ENCODE measurements around the gene CCDC178.

The CCDC178 gene, protein sequence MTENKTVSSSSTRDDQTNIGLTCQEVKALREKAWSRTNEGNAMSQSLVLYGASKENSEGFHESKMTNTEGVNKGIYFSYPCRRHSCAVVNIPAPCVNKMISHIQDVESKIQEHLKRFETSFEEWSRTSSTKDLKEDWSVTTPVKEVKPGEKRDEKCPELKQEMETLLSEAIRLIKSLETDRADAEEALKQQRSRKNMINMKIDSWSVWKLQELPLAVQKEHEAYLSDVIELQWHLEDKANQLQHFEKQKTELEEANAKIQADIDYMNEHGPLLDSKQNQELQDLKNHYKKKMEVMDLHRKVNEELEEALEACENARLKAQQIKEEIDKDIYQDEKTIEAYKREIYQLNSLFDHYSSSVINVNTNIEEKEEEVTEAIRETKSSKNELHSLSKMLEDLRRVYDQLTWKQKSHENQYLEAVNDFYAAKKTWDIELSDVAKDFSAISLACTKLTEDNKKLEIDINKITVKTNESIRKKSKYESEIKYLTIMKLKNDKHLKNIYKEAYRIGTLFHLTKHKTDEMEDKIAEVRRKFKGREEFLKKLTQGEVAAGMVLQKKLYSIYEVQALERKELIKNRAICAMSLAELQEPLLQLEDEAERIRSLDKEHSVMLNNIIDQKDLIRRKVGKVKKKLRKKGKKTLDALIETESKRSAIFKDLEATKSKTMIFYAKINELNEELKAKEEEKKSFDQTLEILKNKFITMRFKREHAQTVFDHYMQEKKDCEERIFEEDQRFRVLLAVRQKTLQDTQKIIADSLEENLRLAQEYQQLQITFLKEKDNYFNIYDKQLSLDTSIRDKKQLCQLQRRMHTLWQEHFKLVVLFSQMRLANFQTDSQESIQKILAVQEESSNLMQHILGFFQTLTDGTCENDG

DNA sequence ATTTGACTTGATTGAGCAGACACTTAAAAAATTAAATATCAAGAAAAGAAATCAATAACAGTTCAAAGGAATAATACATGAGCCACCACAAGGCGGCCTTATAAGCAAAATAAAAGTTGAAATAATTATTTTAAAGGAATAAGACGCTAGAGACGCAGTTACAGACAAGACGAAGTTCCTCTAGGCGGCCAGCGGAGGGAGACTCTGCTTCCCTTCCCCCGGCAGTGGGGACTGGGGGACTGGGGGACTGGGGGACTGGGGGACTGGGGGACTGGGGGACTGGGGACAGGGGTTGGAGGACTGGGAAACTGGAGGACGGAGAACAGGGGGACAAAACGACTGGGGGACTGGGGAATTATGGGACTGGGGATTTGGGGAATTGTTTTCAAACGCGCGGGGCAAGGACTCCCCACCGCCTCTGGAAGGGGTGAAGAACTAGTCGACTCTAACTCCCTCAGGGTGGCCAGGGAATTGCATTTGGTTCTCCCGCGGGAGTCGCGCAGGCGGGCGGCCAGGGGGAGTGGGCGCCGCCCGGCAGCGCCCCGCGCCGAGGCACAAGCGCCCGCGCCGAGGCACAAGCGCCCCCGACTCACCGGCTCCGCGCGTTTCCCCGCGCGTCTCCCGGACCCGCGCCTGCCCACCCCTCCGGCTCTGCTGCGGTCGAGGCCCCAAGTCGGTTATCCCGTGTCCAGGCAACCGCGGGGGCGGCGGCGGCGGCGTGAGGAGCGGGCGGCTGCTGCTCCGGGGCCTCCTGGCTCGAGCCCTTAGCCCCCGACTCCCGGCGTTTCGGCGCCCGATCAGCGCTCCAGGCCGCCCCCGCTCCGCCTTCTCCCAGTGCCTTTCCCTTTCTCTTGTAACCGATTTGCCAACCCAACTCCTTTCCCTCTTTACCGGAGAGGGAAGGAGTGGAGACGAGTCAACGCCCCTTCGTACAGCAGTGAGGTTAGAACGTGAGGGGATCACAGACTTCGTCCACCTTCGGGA is at the start of gene CCDC178:
Gene CCDC178, minus strand, starts transcription at position 662 of the 984 bp plus-strand sequence. CDS start 28,633 bp downstream, outside the sequence.
- H3K36me3 ChIP-seq (ENCODE audit: insufficient read depth, low read length), result no peaks in the 10 kb centered on the region
- no peaks in the 10 kb centered on the region for H3K9me3 ChIP-seq (ENCODE audit: low read length)
- peaks cover 5% of the 10 kb centered on the region for H3K4me1 ChIP-seq (ENCODE audit: insufficient read depth, low read length)
- H3K4me3 ChIP-seq (ENCODE audit: low read length), result peak within 1 kb of the TSS; percentile 56
- H3K27me3 ChIP-seq (ENCODE audit: insufficient read depth, low read length), result no peaks in the 10 kb centered on the region
- peak within 1 kb of the TSS; percentile 93 for H2AFZ ChIP-seq (ENCODE audit: low read depth, low read length)

DNA sequence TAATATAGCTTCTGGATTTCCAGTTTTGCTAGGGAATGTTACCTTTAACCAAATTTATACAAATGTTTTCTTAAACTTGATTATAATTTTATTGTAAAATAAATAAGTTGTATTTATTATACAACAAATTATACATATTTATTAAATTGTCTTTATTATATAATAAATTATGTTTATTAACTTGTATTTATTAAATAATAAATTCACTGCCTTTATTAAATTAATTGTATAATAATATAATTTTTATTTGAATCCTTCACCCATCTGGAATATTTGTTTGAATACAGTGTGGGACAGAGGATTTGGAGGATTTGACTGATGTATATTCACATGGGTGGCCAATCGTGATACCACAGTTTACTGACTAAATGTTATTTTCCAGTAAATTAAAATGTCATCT is 43.4 kb upstream of the CCDC178 start:
- H3K36me3 ChIP-seq (ENCODE audit: insufficient read depth, low read length), result no peaks in the 10 kb centered on the region
- no peak overlapping the region for H3K4me3 ChIP-seq (ENCODE audit: low read length)
- H3K9me3 ChIP-seq (ENCODE audit: low read length), result no peaks in the 10 kb centered on the region
- H3K4me1 ChIP-seq (ENCODE audit: insufficient read depth, low read length), result no peaks in the 10 kb centered on the region
- H2AFZ ChIP-seq (ENCODE audit: low read depth, low read length), result no peak overlapping the region
- H3K27me3 ChIP-seq (ENCODE audit: insufficient read depth, low read length), result no peaks in the 10 kb centered on the region

DNA sequence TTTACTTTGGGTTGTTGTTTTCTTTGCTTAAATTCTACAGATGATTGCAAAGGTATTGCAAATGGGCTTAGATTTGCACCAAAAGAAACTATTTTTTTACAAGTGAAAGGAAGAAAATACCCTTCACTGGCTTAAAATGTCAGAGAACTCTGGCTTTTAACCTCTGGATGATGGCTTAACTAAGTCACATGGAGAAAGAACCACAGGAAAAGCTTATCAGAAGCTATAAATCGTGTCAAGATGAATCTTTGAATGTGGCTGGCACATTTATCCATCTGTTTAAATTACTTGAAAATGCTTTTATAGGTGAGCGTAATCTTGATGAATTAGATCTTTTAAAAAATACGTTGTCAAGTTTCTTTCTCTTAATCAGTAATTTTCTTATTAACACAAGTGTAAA is 32.0 kb upstream of the CCDC178 start:
- no peaks in the 10 kb centered on the region for H3K4me1 ChIP-seq (ENCODE audit: insufficient read depth, low read length)
- no peaks in the 10 kb centered on the region for H3K27me3 ChIP-seq (ENCODE audit: insufficient read depth, low read length)
- H3K36me3 ChIP-seq (ENCODE audit: insufficient read depth, low read length), result no peaks in the 10 kb centered on the region
- H3K9me3 ChIP-seq (ENCODE audit: low read length), result no peaks in the 10 kb centered on the region
- H3K4me3 ChIP-seq (ENCODE audit: low read length), result no peak overlapping the region
- no peak overlapping the region for H2AFZ ChIP-seq (ENCODE audit: low read depth, low read length)

DNA sequence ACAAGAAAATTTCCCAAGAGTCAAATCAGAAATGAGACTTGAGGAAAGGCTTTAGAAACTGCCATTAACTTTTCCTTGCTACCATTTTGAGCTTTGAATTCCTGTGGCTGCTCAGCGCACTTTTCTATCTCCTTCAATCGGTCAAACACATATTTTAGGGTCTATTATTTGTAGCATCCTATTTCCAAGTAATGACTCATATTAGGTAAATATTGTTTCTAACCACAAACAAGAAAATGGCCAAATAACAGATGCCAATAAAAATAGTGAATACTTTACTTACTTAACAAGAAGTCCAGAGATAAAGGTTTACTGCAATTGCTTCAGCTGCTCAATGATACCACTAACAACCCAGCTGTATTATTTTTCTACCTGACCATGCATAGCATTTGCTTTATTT is 29.7 kb upstream of the CCDC178 start:
- no peaks in the 10 kb centered on the region for H3K27me3 ChIP-seq (ENCODE audit: insufficient read depth, low read length)
- no peak overlapping the region for H3K4me3 ChIP-seq (ENCODE audit: low read length)
- no peak overlapping the region for H2AFZ ChIP-seq (ENCODE audit: low read depth, low read length)
- H3K9me3 ChIP-seq (ENCODE audit: low read length), result no peaks in the 10 kb centered on the region
- no peaks in the 10 kb centered on the region for H3K36me3 ChIP-seq (ENCODE audit: insufficient read depth, low read length)
- no peaks in the 10 kb centered on the region for H3K4me1 ChIP-seq (ENCODE audit: insufficient read depth, low read length)

GRCh38 chr18:33469699-33470098 is 29.2 kb upstream of the CCDC178 start:
- no peaks in the 10 kb centered on the region for H3K4me1 ChIP-seq (ENCODE audit: insufficient read depth, low read length)
- H2AFZ ChIP-seq (ENCODE audit: low read depth, low read length), result no peak overlapping the region
- no peaks in the 10 kb centered on the region for H3K9me3 ChIP-seq (ENCODE audit: low read length)
- H3K27me3 ChIP-seq (ENCODE audit: insufficient read depth, low read length), result no peaks in the 10 kb centered on the region
- no peaks in the 10 kb centered on the region for H3K36me3 ChIP-seq (ENCODE audit: insufficient read depth, low read length)
- H3K4me3 ChIP-seq (ENCODE audit: low read length), result no peak overlapping the region

- H3K4me1 ChIP-seq (ENCODE audit: insufficient read depth, low read length), result no peaks in the 10 kb centered on the region
- H3K36me3 ChIP-seq (ENCODE audit: insufficient read depth, low read length), result no peaks in the 10 kb centered on the region
- H3K27me3 ChIP-seq (ENCODE audit: insufficient read depth, low read length), result no peaks in the 10 kb centered on the region
- no peaks in the 10 kb centered on the region for H3K9me3 ChIP-seq (ENCODE audit: low read length)
- no peak overlapping the region for H3K4me3 ChIP-seq (ENCODE audit: low read length)
- no peak overlapping the region for H2AFZ ChIP-seq (ENCODE audit: low read depth, low read length)
Measured at GRCh38 chr18:33467531-33467930, 27.0 kb upstream of the CCDC178 start.

- Histone ChIP-seq H3K36me3 (ENCODE audit: insufficient read depth, low read length) (no peaks in the 10 kb centered on the region), H3K4me1 (ENCODE audit: insufficient read depth, low read length) (no peaks in the 10 kb centered on the region), H2AFZ (ENCODE audit: low read depth, low read length) (no peak overlapping the region), H3K4me3 (ENCODE audit: low read length) (no peak overlapping the region), H3K27me3 (ENCODE audit: insufficient read depth, low read length) (no peaks in the 10 kb centered on the region), H3K9me3 (ENCODE audit: low read length) (no peaks in the 10 kb centered on the region)
Measured at GRCh38 chr18:33466822-33467221, 26.3 kb upstream of the CCDC178 start.

GRCh38 chr18:33460681-33461080 is 20.2 kb upstream of the CCDC178 start:
- Histone ChIP-seq H3K27me3 (ENCODE audit: insufficient read depth, low read length) (no peaks in the 10 kb centered on the region), H3K4me3 (ENCODE audit: low read length) (no peak overlapping the region), H3K36me3 (ENCODE audit: insufficient read depth, low read length) (no peaks in the 10 kb centered on the region), H3K4me1 (ENCODE audit: insufficient read depth, low read length) (no peaks in the 10 kb centered on the region), H2AFZ (ENCODE audit: low read depth, low read length) (no peak overlapping the region), H3K9me3 (ENCODE audit: low read length) (no peaks in the 10 kb centered on the region)

- Histone ChIP-seq H3K27me3 (ENCODE audit: insufficient read depth, low read length) (no peaks in the 10 kb centered on the region), H3K4me1 (ENCODE audit: insufficient read depth, low read length) (no peaks in the 10 kb centered on the region), H2AFZ (ENCODE audit: low read depth, low read length) (no peak overlapping the region), H3K36me3 (ENCODE audit: insufficient read depth, low read length) (no peaks in the 10 kb centered on the region), H3K9me3 (ENCODE audit: low read length) (no peaks in the 10 kb centered on the region), H3K4me3 (ENCODE audit: low read length) (no peak overlapping the region)
Measured at GRCh38 chr18:33459612-33460011, 19.1 kb upstream of the CCDC178 start.

DNA sequence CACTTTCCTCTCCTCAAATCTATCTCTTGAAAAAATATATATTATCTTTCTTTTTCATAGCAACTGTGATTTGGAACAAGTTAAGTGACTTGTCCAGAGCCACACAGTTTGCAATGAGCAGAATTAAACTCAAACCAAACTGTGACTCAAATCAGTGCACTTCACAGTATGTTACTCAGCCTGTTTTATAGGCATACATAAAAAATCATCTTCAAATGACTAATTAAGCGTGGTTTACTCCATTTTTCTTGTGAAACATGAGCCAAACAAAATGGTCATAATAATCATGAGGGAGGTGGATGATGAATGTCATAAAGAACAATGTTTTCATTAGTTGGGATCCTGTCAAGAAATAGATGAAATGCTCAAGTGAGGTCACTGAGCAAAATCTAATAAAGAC is 6.1 kb upstream of the CCDC178 start:
- Histone ChIP-seq H2AFZ (ENCODE audit: low read depth, low read length) (no peak overlapping the region), H3K9me3 (ENCODE audit: low read length) (no peaks in the 10 kb centered on the region), H3K4me1 (ENCODE audit: insufficient read depth, low read length) (no peaks in the 10 kb centered on the region), H3K4me3 (ENCODE audit: low read length) (no peak overlapping the region), H3K27me3 (ENCODE audit: insufficient read depth, low read length) (no peaks in the 10 kb centered on the region), H3K36me3 (ENCODE audit: insufficient read depth, low read length) (no peaks in the 10 kb centered on the region)

DNA sequence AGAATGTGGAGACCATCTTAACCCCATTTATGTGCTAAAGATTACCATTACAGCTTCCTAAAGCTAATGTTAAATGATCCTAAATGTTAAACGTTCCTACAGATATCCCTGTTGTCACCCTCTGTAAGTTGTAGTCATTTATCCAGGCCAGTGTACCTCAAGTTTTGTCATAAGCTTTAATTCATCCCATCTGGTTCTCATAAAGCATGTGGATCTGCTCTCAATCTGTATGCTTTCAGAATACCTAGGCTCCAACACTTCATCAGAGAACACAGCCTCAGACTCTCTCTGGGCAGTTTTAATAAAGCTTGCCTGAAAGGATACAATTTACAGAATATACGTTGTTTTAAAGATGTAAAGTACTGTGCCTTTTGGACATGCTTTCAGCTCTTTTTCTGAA is 4.2 kb upstream of the CCDC178 start:
- no peaks in the 10 kb centered on the region for H3K27me3 ChIP-seq (ENCODE audit: insufficient read depth, low read length)
- no peaks in the 10 kb centered on the region for H3K36me3 ChIP-seq (ENCODE audit: insufficient read depth, low read length)
- H3K4me1 ChIP-seq (ENCODE audit: insufficient read depth, low read length), result peaks cover 2% of the 10 kb centered on the region
- H3K4me3 ChIP-seq (ENCODE audit: low read length), result no peak overlapping the region
- no peak overlapping the region for H2AFZ ChIP-seq (ENCODE audit: low read depth, low read length)
- no peaks in the 10 kb centered on the region for H3K9me3 ChIP-seq (ENCODE audit: low read length)

GRCh38 chr18:33432857-33433256 is 7.7 kb downstream of the CCDC178 start:
- no peaks in the 10 kb centered on the region for H3K4me1 ChIP-seq (ENCODE audit: insufficient read depth, low read length)
- H2AFZ ChIP-seq (ENCODE audit: low read depth, low read length), result no peak overlapping the region
- H3K36me3 ChIP-seq (ENCODE audit: insufficient read depth, low read length), result no peaks in the 10 kb centered on the region
- no peaks in the 10 kb centered on the region for H3K27me3 ChIP-seq (ENCODE audit: insufficient read depth, low read length)
- H3K4me3 ChIP-seq (ENCODE audit: low read length), result no peak overlapping the region
- H3K9me3 ChIP-seq (ENCODE audit: low read length), result no peaks in the 10 kb centered on the region

All from neuron (in vitro differentiated cells).